Loucy (cell line): Measurements from ENCODE around the gene PLXNA4.

Experiments used
- H2AFZ ChIP-seq: fragments of 200-600 bp; sonication (generic); 2 replicates; pipeline ENCODE4 v1.6.0; 2016; ENCODE audit warnings: antibody characterized with exemption, mild to moderate bottlenecking, low read length, moderate library complexity
- H3F3A ChIP-seq: fragments of 200-600 bp; 2 replicates; pipeline ENCODE4 v1.6.0; 2016; ENCODE audit warnings: antibody characterized with exemption, low read depth, mild to moderate bottlenecking
- H3K27me3 ChIP-seq: fragments of 200-600 bp; sonication (generic); 2 replicates; pipeline ENCODE4 v1.6.1; 2014; ENCODE audit warnings: low read length, mild to moderate bottlenecking; ENCODE audit not compliant: insufficient read depth, poor library complexity, severe bottlenecking
- H3K36me3 ChIP-seq: fragments of 200-600 bp; sonication (generic); 2 replicates; pipeline ENCODE4 v1.6.1; 2016; ENCODE audit warnings: low read length; ENCODE audit not compliant: insufficient read depth
- H3K4me1 ChIP-seq: fragments of 200-600 bp; sonication (generic); 2 replicates; pipeline ENCODE4 v1.5.1; 2014; ENCODE audit warnings: low read length, mild to moderate bottlenecking; ENCODE audit not compliant: insufficient read depth, poor library complexity, severe bottlenecking
- H3K4me2 ChIP-seq: fragments of 200-600 bp; sonication (generic); 2 replicates; pipeline ENCODE4 v1.6.0; 2014; ENCODE audit warnings: antibody characterized with exemption, low read length, low read depth, mild to moderate bottlenecking; ENCODE audit not compliant: poor library complexity, severe bottlenecking
- H3K4me3 ChIP-seq: fragments of 200-600 bp; sonication (generic); 2 replicates; pipeline ENCODE4 v1.5.1; 2014; ENCODE audit warnings: low read length, mild to moderate bottlenecking, mixed read lengths; ENCODE audit not compliant: poor library complexity, severe bottlenecking
- H3K79me2 ChIP-seq: fragments of 200-600 bp; sonication (generic); 2 replicates; pipeline ENCODE4 v1.6.1; 2014; ENCODE audit warnings: low read length; ENCODE audit not compliant: insufficient read depth
- H3K9ac ChIP-seq: fragments of 200-600 bp; sonication (generic); 2 replicates; pipeline ENCODE4 v1.6.0; 2014; ENCODE audit warnings: mild to moderate bottlenecking, low read depth, low read length, moderate library complexity; ENCODE audit not compliant: poor library complexity, severe bottlenecking
- H3K9me2 ChIP-seq: fragments of 200-600 bp; sonication (generic); replicated peaks from 2 replicates; pipeline ENCODE4 v1.6.1; 2016; ENCODE audit warnings: low read depth, low read length, mixed read lengths
- H3K9me3 ChIP-seq: fragments of 200-600 bp; sonication (generic); 2 replicates; pipeline ENCODE4 v1.6.1; 2014; ENCODE audit warnings: mild to moderate bottlenecking, antibody characterized with exemption, low read length, low read depth; ENCODE audit not compliant: insufficient read depth
- H4K20me1 ChIP-seq: fragments of 200-600 bp; sonication (generic); 2 replicates; pipeline ENCODE4 v1.6.0; 2014; ENCODE audit warnings: antibody characterized with exemption, low read length, mild to moderate bottlenecking; ENCODE audit not compliant: insufficient read depth, poor library complexity, severe bottlenecking
- CTCF ChIP-seq: fragments of 200-600 bp; sonication (generic); conservative IDR thresholded peaks from 2 replicates; pipeline ENCODE4 v1.5.1; 2014; ENCODE audit warnings: mild to moderate bottlenecking, antibody characterized with exemption, low read length
- EZH2phosphoT487 ChIP-seq: fragments of 200-600 bp; IDR thresholded peaks from 2 replicates; pipeline ENCODE4 v1.6.1; 2018; ENCODE audit warnings: antibody characterized with exemption, mild to moderate bottlenecking, moderate library complexity, borderline replicate concordance

PLXNA4 gene

DNA sequence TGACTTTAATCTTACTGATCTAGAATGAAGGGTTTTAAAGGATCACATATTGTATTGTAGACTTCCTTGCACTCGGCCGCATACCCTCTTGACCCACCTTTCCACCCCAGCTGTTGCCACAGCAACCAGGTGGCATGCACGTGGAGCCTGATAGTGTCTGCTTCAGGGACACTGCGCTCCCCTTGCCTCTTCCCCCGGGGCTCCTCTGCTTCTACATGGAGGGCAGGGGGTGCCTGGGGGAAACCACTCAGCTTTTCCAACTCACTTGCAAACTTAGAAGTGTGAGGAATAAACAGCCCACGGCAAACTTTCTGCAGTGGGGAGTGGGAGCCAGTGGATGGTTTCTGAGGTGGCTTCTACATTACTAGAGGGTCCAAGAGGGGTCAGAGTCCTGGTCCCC lies 458.6 kb downstream of the PLXNA4 start:
- no peaks in the 10 kb centered on the region for H3K36me3 ChIP-seq
- H3K79me2 ChIP-seq = no peaks in the 10 kb centered on the region
- H2AFZ ChIP-seq = no peak overlapping the region
- H3K4me1 ChIP-seq = no peaks in the 10 kb centered on the region
- H4K20me1 ChIP-seq = no peaks in the 10 kb centered on the region
- no peak for TF ChIP-seq CTCF
- no peak for TF ChIP-seq EZH2phosphoT487
- H3K9me2 ChIP-seq = no peaks in the 10 kb centered on the region
- no peak overlapping the region for H3K4me3 ChIP-seq
- H3K9ac ChIP-seq = no peak overlapping the region
- H3K27me3 ChIP-seq = no peaks in the 10 kb centered on the region
- no peak overlapping the region for H3K4me2 ChIP-seq
- no peaks in the 10 kb centered on the region for H3K9me3 ChIP-seq
- H3F3A ChIP-seq = no peaks in the 10 kb centered on the region

GRCh38 chr7:132117181-132117580 lies 459.1 kb downstream of the PLXNA4 start:
- Histone ChIP-seq H3K4me2 (no peak overlapping the region), H3K27me3 (no peaks in the 10 kb centered on the region), H3K79me2 (no peaks in the 10 kb centered on the region), H3K9ac (no peak overlapping the region), H3K9me2 (no peaks in the 10 kb centered on the region), H4K20me1 (no peaks in the 10 kb centered on the region), H2AFZ (no peak overlapping the region), H3K9me3 (no peaks in the 10 kb centered on the region), H3K4me3 (no peak overlapping the region), H3K4me1 (no peaks in the 10 kb centered on the region), H3F3A (no peaks in the 10 kb centered on the region), H3K36me3 (no peaks in the 10 kb centered on the region)
- TF ChIP-seq EZH2phosphoT487 (no peak), CTCF (no peak)

DNA sequence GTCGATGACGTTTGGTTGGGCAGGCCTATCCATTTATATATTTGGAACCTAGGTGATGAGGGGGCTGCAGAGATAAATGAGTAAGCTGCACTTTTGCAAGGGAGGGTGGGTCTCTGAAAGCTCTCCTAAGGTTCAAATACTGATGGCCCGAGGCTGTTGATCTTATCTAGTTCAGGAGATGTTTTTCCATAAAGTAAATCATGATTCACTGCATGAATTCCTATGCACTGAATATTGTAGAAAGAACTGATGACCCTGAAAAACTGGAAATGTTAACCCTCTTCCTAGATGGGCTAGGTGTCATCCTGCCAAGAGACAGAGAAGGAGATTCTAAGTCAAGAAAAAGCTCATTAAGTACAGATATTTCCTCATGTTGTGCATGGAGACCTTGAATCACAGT lies 459.9 kb downstream of the PLXNA4 start:
- H3F3A ChIP-seq = no peaks in the 10 kb centered on the region
- H3K27me3 ChIP-seq = no peaks in the 10 kb centered on the region
- H3K9ac ChIP-seq = no peak overlapping the region
- H2AFZ ChIP-seq = no peak overlapping the region
- no peaks in the 10 kb centered on the region for H3K9me3 ChIP-seq
- H3K79me2 ChIP-seq = no peaks in the 10 kb centered on the region
- TF ChIP-seq EZH2phosphoT487 = no peak
- no peak for TF ChIP-seq CTCF
- no peaks in the 10 kb centered on the region for H3K9me2 ChIP-seq
- H3K4me2 ChIP-seq = no peak overlapping the region
- H3K4me1 ChIP-seq = no peaks in the 10 kb centered on the region
- no peaks in the 10 kb centered on the region for H4K20me1 ChIP-seq
- H3K4me3 ChIP-seq = no peak overlapping the region
- no peaks in the 10 kb centered on the region for H3K36me3 ChIP-seq
